IPS-18c (cell line): ENCODE data around the gene ARID3C.
A peak's percentile ranks its signal among the peaks of the same experiment; 100 is the strongest.

Experiments used
- H3K4me3 ChIP-seq: 2 replicates; pipeline ENCODE4 v1.7.0; 2013; ENCODE audit warnings: low read depth, mild to moderate bottlenecking, low read length, moderate library complexity; ENCODE audit not compliant: insufficient read depth
- H3K9me3 ChIP-seq: one replicate; pipeline ENCODE4 v1.6.1; 2013; ENCODE audit warnings: mild to moderate bottlenecking, low read length, moderate library complexity; ENCODE audit not compliant: control insufficient read depth, insufficient read depth

The ARID3C gene

GRCh38 chr9:34611811-34612787 lies 16.8 kb downstream of the ARID3C start, which contains the start of gene RPP25L:
Gene RPP25L (minus strand): TSS chr9:34612097. CDS start chr9:34611296, 801 bp downstream.
- no peaks in the 10 kb centered on the region for H3K9me3 ChIP-seq
- peak within 1 kb of the TSS; percentile 90 for H3K4me3 ChIP-seq

DNA sequence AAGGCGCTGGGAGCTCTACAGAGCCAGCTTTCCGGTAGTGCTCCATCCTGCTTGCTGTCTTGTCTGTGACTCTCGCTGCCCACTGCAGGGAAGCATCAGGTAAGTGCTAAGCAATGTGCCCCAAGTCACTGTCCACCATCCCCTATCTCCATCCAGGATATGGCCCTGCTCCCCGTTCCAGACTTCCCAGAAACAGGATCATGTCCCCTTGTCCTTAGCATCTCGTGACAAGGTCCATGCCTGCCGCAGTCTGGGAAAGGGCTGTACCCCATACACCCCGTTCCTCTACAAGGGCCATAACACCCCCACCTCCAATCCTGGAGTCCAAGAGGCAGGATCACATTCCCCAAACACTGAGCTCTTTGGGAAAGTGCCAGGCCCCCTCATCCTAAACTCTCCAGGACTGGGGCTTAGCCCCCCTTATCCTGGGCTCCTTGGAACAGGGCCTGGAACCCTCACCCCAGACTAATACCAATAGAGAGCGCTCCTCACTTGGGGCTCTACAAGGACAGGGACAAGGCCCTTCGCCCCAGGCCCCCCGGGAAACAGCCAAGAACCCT lies 17.5 kb downstream of the ARID3C start:
- Histone ChIP-seq H3K9me3 (no peaks in the 10 kb centered on the region), H3K4me3 (peak overlapping the region; percentile 90)

- Histone ChIP-seq H3K9me3 (no peaks in the 10 kb centered on the region), H3K4me3 (peak overlapping the region; percentile 90; the same call in 1 of the 2 replicates)
These were observed 18.2 kb downstream of the ARID3C start for GRCh38 chr9:34610434-34611206.

DNA sequence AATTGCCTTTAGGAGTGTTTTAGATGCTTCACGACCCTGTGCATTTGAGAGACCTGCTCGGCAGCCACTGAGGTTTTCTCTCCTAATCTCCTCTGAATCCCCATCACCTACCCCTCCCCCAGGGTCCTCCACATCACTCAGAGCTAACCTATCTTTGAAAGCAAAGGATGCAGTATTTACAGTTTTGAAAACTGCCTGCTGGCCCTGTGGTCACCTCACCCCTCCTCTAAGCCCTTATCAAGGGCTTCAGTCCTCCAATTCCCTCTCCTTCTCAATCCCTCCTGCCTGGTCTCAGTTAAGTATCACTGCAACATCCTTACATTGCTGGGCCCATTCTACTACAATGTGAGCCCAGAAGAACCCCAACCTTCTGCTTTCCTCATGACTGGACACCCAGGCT lies 21.5 kb downstream of the ARID3C start:
- H3K9me3 ChIP-seq: no peaks in the 10 kb centered on the region
- no peak overlapping the region for H3K4me3 ChIP-seq

- H3K9me3 ChIP-seq: no peaks in the 10 kb centered on the region
- H3K4me3 ChIP-seq: no peak overlapping the region
These were observed 22.0 kb downstream of the ARID3C start for GRCh38 chr9:34606905-34607304.

DNA sequence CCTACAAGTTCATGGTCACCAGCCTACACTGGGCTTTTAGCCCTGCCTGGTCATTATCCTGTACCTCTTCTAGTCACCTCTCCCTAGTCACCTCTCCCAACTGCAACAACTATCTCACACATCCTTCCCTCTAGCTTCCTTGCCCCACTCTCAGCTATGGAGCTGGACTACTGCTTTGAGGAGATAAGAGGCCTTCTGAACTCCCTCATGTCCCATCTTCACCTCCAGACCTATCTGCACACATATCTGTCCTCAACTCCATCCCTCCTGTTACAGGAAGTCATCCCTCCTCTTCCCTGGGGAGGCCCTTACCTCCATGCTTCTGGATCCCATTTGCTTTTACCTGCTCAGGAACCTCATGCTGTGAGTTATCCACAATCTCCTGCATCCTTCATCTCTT lies 22.7 kb downstream of the ARID3C start:
- Histone ChIP-seq H3K4me3 (no peak overlapping the region), H3K9me3 (no peaks in the 10 kb centered on the region)

DNA sequence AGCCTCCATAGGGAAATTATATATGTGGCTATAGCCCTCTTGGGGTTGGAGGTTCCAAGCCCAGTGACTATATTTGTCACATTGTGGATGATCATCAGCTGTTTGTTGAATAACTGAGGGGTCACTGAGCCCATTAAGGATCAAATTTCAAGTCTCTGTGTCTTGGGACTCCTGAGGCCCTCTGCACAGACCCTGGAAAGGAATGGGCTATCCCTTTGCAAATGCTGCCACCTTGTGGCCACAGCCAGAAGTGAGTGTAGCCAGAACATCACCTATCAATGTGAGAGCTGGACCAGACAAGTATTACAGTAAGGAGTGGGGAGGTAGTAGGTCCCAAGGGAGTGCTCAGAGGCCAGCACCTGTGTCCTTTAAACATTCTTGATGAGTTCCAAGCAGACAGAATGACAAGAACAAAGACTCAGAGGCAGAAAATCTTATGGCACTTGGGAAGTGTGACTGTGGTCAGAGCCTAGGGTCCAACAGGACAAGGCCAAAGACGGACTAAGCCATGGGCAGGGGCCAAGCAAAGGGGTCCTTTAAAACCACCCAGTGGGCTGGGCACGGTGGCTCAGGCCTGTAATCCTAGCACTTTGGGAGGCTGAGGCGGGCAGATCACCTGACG lies 25.1 kb downstream of the ARID3C start:
- Histone ChIP-seq H3K9me3 (no peaks in the 10 kb centered on the region), H3K4me3 (no peak overlapping the region)

DNA sequence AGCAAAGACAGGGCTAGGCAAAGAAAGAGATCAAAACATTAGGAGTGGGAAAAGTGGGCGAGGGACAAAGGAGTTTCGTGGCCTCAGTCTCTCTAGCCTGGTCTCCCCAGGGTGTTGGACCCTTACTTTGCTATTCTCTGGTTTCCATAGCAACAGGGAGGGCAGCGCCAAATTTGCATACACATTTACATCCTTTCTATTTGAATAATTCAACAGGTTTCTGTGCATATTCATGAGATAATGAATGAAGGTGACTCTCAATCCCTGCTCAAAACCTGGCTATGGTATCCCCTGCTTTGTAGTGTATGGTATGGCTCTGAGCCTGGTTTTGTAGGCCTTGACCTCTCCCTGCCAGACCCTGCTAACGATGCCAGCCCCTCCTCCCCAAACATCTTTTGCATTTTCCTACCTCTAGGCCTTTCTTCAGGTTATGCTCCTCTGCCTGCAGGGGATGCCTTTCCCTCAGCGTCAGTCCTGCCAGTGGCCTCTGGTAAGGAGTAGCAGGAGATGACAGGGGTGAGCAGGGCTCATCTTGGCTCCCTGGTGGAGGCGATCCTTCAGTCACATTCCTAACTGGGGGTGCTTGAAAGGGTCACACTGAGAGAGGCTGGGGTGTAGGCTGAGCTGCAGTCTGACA lies 26.8 kb downstream of the ARID3C start:
- H3K9me3 ChIP-seq: no peaks in the 10 kb centered on the region
- H3K4me3 ChIP-seq: no peak overlapping the region

- no peaks in the 10 kb centered on the region for H3K9me3 ChIP-seq
These were observed 28.0 kb downstream of the ARID3C start for GRCh38 chr9:34600908-34601307.

DNA sequence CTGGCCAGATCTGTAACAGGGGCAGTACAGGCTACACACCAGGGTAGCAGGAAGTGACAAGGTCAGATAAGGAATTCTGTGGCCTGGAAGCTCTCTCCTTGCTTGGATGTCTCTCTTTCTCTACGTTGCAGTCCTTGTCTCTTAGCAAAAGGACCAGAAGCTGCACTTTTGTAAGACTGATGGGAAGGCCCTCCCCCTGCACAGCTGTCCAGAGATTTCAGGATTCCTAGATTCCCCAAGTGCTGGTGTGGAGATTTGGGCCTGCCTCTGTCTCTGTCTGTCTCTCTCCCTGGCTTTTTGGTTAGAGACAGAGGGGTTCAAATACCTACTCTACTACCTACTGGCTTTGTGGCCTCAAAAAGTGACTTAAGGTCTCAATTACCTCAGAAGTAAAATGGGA lies 29.3 kb downstream of the ARID3C start:
- Histone ChIP-seq H3K9me3 (no peaks in the 10 kb centered on the region), H3K4me3 (no peak overlapping the region)

More at GRCh38 chr9:34600908-34601307, 28.0 kb downstream of the ARID3C start:
- H3K4me3 ChIP-seq: no peak overlapping the region

- no peak overlapping the region for H3K4me3 ChIP-seq
- peaks cover 2% of the 10 kb centered on the region for H3K9me3 ChIP-seq
These were observed 34.7 kb downstream of the ARID3C start for GRCh38 chr9:34594177-34594576.

DNA sequence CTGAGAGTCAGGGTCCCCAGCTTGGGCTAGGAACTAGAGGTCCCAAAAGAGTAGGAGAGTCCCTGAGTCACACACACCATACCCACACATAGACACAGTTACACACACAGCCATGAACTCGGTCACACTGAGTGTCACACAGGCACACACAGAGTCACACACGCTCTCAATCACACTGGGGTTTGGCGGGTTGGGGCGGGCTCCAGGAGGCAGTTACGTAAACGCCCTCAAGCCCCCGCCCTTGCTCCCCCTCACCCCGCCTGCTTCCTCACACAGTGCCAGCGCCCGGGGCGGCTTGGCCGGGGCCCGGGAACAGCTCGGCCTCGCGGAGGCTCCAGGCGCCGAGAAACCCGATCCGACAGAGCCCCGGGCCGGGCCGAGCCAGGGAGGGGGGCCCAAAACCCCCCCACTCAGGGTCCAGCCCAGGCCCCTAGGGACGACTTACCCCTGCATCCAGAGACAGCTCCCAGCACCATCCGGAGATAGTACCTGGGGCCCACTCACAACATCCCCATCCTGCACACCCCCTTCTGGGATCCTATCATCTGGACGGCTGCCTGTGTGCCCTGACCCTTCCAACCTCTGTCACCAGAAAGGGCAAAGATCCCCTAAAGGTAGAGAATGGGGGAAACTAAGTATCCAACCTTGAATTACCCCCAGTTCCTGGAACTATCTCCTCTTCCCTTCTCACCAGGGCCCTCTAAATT lies 35.8 kb downstream of the ARID3C start:
- Histone ChIP-seq H3K4me3 (no peak overlapping the region), H3K9me3 (peaks cover 2% of the 10 kb centered on the region)

DNA sequence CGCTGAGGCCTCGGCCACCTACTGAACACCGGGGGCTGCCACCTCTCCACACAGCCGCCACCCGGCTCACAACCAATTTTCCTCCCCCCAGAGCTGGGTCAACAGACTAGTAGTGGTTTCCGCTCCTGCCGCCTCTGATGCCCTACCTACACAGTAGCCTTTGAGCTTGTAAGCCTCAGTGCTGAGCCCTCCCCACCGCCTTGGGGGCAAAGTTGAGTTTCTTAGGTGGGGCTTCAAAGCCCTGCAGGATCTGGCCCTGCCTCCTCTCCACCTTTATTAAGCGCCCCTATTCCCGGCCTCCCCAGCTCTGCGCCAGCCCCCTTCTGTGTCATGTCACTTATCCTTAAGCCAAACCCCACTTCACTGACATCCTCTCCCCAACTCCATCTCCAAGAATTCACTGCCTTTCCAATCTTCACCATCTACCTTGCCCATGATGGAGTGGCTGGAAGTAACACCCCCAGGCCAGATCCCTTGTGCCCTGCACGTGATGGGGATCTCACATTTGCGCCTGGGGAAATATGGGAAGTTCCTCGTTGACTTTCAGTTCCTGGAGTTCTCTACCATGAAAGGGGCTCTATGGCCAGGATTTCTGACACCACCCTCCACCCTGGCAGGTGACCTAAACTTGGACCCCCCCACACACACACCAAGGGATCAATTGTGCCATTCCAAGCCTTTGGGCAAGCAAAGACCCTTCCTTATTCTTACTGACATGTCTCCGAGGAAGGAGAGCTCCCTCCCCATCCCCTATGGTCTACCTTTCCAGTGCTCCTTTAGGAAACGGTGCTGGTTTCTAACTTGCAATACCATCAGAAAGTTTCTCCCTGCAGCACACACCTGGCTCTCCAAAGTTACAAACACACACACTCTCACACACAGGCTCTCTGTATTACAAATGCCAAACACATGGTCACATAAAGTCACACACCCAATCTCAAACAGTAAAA lies 36.7 kb downstream of the ARID3C start:
- Histone ChIP-seq H3K4me3 (no peak overlapping the region), H3K9me3 (peaks cover 2% of the 10 kb centered on the region)

DNA sequence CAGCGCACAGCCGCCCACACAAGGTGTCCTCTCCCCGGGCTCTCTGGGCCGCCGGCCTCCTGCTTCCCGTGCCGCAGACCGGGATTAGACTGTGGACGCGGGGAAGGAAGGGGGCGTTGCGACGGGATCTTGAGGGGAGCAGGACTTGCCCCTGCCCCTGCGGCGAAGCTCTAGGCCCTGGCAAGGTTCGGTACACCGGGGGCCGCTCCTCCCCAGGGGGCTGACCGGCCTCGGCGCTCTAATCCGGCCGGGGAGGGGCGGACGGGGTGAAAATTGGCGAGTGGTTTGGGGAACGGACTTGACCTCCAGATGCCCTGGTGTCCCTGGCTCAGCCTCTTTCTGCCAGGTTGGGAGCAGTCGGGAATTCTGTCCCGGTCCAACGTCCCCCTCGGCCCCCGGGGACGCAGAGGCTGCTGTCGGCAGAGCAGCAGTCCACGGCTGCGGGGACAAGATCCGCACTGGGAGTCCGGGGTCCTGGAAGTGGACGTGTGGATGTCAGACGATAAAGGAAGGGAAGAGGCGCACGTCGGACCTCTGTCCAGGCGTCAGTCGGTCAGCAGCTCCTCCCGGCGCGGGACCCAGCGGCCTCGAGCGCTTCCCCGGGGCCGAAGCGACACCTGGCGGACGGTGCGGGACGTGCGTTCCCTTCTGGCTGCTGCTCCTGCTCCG lies 37.5 kb downstream of the ARID3C start:
- H3K4me3 ChIP-seq: peak overlapping the region; percentile 9; the same call in 1 of the 2 replicates
- peaks cover 2% of the 10 kb centered on the region for H3K9me3 ChIP-seq
